WTC11 (cell line): ENCODE measurements around the gene DNAJC7. TPM values are rescaled to one million over a fixed set of nuclear protein-coding genes. Genes with fewer than 3 reads are reported as not detected.

Experiments used
- ATAC-seq: fragments of 200-7000 bp; cut with Tn5 transposase; 2 replicates; pipeline ENCODE4 v1.10.0; 2021; ENCODE audit warnings: mild to moderate bottlenecking, moderate library complexity
- CTCF ChIA-PET: fragments of 300-600 bp; sonication (Branson Sonifier 250); formaldehyde crosslinking; loops from one replicate; lab custom pipeline; 2021; ENCODE audit warnings: antibody characterized with exemption; lab: Charles Lee
- POLR2A ChIA-PET: fragments of 350-600 bp; sonication (Branson Sonifier 250); formaldehyde crosslinking; loops from one replicate; lab custom pipeline; 2021; ENCODE audit warnings: antibody characterized with exemption; lab: Charles Lee
- DNase-seq: peaks from one replicate; pipeline ENCODE4 v3.0.0; 2021; ENCODE audit warnings: low spot score
- H3K27ac Mint-ChIP-seq: 2 replicates; pipeline ENCODE4 v1.8.0; 2021; ENCODE audit warnings: mixed read lengths
- H3K27me3 Mint-ChIP-seq: 2 replicates; pipeline ENCODE4 v1.8.0; 2021; ENCODE audit warnings: low read depth, mild to moderate bottlenecking, moderate library complexity, mixed read lengths
- H3K36me3 Mint-ChIP-seq: 2 replicates; pipeline ENCODE4 v1.8.0; 2021; ENCODE audit warnings: mixed read lengths
- H3K4me1 Mint-ChIP-seq: 2 replicates; pipeline ENCODE4 v1.8.0; 2022; ENCODE audit warnings: mixed read lengths
- H3K4me3 Mint-ChIP-seq: 2 replicates; pipeline ENCODE4 v1.8.0; 2021; ENCODE audit warnings: mild to moderate bottlenecking, moderate library complexity, mixed read lengths
- H3K9me3 Mint-ChIP-seq: 2 replicates; pipeline ENCODE4 v1.8.0; 2021; ENCODE audit warnings: mixed read lengths
- ATF6 ChIP-seq: sonication (generic); formaldehyde crosslinking; IDR thresholded peaks from 2 replicates; pipeline ENCODE4 v1.8.1; 2023; ENCODE audit warnings: mild to moderate bottlenecking, missing genetic modification reagents
- ERG ChIP-seq: fragments of 250-450 bp; sonication (Bioruptor Pico); IDR thresholded peaks from 2 replicates; pipeline ENCODE4 v1.8.0; 2021; ENCODE audit warnings: mild to moderate bottlenecking
- IRF1 ChIP-seq: sonication (generic); formaldehyde crosslinking; IDR thresholded peaks from 2 replicates; pipeline ENCODE4 v1.8.0; 2023; ENCODE audit warnings: missing genetic modification reagents
- JUN ChIP-seq: sonication (generic); formaldehyde crosslinking; IDR thresholded peaks from 2 replicates; pipeline ENCODE4 v1.8.0; 2023; ENCODE audit warnings: mild to moderate bottlenecking, missing genetic modification reagents
- NR1H2 ChIP-seq: sonication (generic); formaldehyde crosslinking; IDR thresholded peaks from 2 replicates; pipeline ENCODE4 v1.9.0; 2021; ENCODE audit warnings: mild to moderate bottlenecking, moderate library complexity, missing genetic modification reagents
- STAT6 ChIP-seq: sonication (generic); formaldehyde crosslinking; conservative IDR thresholded peaks from 2 replicates; pipeline ENCODE4 v1.8.1; 2023; ENCODE audit warnings: mild to moderate bottlenecking, low read depth, missing genetic modification reagents, moderate library complexity
- ZBTB21 ChIP-seq: sonication (generic); formaldehyde crosslinking; IDR thresholded peaks from 2 replicates; pipeline ENCODE4 v1.8.1; 2023; ENCODE audit warnings: mild to moderate bottlenecking, missing genetic modification reagents, borderline replicate concordance
- ZBTB43 ChIP-seq: sonication (generic); formaldehyde crosslinking; IDR thresholded peaks from 2 replicates; pipeline ENCODE4 v1.8.1; 2023; ENCODE audit warnings: mild to moderate bottlenecking, missing genetic modification reagents
- ZNF317 ChIP-seq: sonication (generic); formaldehyde crosslinking; IDR thresholded peaks from 2 replicates; pipeline ENCODE4 v1.8.1; 2023; ENCODE audit warnings: low read depth, mild to moderate bottlenecking, moderate library complexity, missing genetic modification reagents, borderline replicate concordance
- ZNF425 ChIP-seq: fragments of 250-450 bp; sonication (Bioruptor Pico); conservative IDR thresholded peaks from 2 replicates; pipeline ENCODE4 v1.9.0; 2021; ENCODE audit warnings: mild to moderate bottlenecking
- total RNA-seq: library from RNA; stranded (reverse); gene quantifications from 3 replicates; pipeline ENCODE4 v1.2.3, GENCODE V29; 2021

DNAJC7 gene
- total RNA-seq, 1 experiment from 2014 or later = 140 TPM

- H3K27ac Mint-ChIP-seq = no peak overlapping the region
- TF ChIP-seq ZBTB43 (CRISPR knock-in tag) (no peak), NR1H2 (no peak), IRF1 (no peak)
- ATAC-seq = no peak
- H3K9me3 Mint-ChIP-seq = no peaks in the 10 kb centered on the region
- POLR2A ChIA-PET = no interaction called here
- H3K36me3 Mint-ChIP-seq = no peaks in the 10 kb centered on the region
- H3K4me1 Mint-ChIP-seq = peaks cover 17% of the 10 kb centered on the region
- H3K27me3 Mint-ChIP-seq = peaks cover 9% of the 10 kb centered on the region
- CTCF ChIA-PET = interaction anchor here (1.1 kb wide), 1 partner anchor 27 kb away, joined by 3 read pairs; the partner anchor contains the start of gene NKIRAS2
- H3K4me3 Mint-ChIP-seq = no peak overlapping the region
- no peak for DNase-seq
These were observed 30.1 kb upstream of the DNAJC7 start for GRCh38 chr17:42047343-42047742.

- ATAC-seq (no peak), DNase-seq (no peak)
- Mint-ChIP-seq H3K4me1 (peaks cover under 1% of the 10 kb centered on the region), H3K4me3 (no peak overlapping the region), H3K27ac (peak overlapping the region; percentile 83), H3K9me3 (no peaks in the 10 kb centered on the region), H3K36me3 (no peaks in the 10 kb centered on the region), H3K27me3 (peaks cover 4% of the 10 kb centered on the region; the same call in 1 of the 2 replicates)
- CTCF ChIA-PET = interaction anchor here (1.3 to 3.5 kb wide), 3 partner anchors 17 to 56 kb away, joined by 3 to 20 read pairs (median 8); no protein-coding TSS in a partner anchor
- POLR2A ChIA-PET = no interaction called here
- TF ChIP-seq JUN (CRISPR knock-in tag) = no peak
- no peak for TF ChIP-seq ZBTB21 (CRISPR knock-in tag)
- TF ChIP-seq ERG (CRISPR knock-in tag) = no peak
- no peak for TF ChIP-seq STAT6 (CRISPR knock-in tag)
- no peak for TF ChIP-seq ATF6
- no peak for TF ChIP-seq ZNF317
- TF ChIP-seq ZNF425 = no peak
These were observed 28.5 kb upstream of the DNAJC7 start for GRCh38 chr17:42045719-42046118.
